Adrenal gland (tissue), 5 donors: ENCODE results near the gene CISH.

Experiments used
- CTCF ChIP-seq, 6 experiments: fragments of 450-650 bp in 4 of 6; fragments of 200-600 bp in 2 of 6; sonication (generic) in 1 of 6; IDR thresholded peaks; 1 replicate in 5 of 6; 2 replicates in 1 of 6; pipeline versions ENCODE4 v1.5.1 to v1.8.0; 2016 to 2021; ENCODE audit warnings: antibody characterized with exemption in 6 of 6, mild to moderate bottlenecking in 2 of 6, moderate library complexity in 1 of 6
- POLR2A ChIP-seq, 2 donors: fragments of 450-650 bp; IDR thresholded peaks; one replicate each; pipeline ENCODE4 v1.6.1; 2017; ENCODE audit warnings: antibody characterized with exemption in 2 of 2, mild to moderate bottlenecking in 2 of 2, moderate library complexity in 1 of 2
- donor health status: DM: no; HTN: no; CAD: no.

- TF ChIP-seq CTCF (IDR thresholded peaks at IDR 0.05) (no peak), POLR2A (IDR thresholded peaks at IDR 0.05) (no peak)
These were observed 8.1 kb downstream of the CISH start for GRCh38 chr3:50603261-50604109.
